ENCODE data around the gene CNTN4.
"Not testable (repeated sequence)": the region's sequence is repeated elsewhere in the genome, so short reads cannot be mapped to it uniquely, and the experiment has no call there.

The CNTN4 gene

GRCh38 chr3:2098398-2099027 lies at the start of gene CNTN4:
Gene CNTN4 (plus strand): TSS chr3:2098866.
- peak; percentile 57 for DNase-seq

GRCh38 chr3:2061360-2061759 lies 37.3 kb upstream of the CNTN4 start:
- no peak for DNase-seq

GRCh38 chr3:2071531-2071930 lies 27.1 kb upstream of the CNTN4 start:
- no peak for DNase-seq

- DNase-seq = no peak
These were observed 19.8 kb upstream of the CNTN4 start for GRCh38 chr3:2078821-2079220.

- no peak for DNase-seq
These were observed 15.7 kb upstream of the CNTN4 start for GRCh38 chr3:2082871-2083480.

- not testable (repeated sequence) for DNase-seq
These were observed 15.1 kb upstream of the CNTN4 start for GRCh38 chr3:2083558-2083957.

- DNase-seq = no peak
These were observed 8.4 kb upstream of the CNTN4 start for GRCh38 chr3:2090095-2090911.

- no peak for DNase-seq
These were observed 5.9 kb upstream of the CNTN4 start for GRCh38 chr3:2092758-2093157.

GRCh38 chr3:2094941-2095340 lies 3.7 kb upstream of the CNTN4 start:
- no peak for DNase-seq

- no peak for DNase-seq
These were observed 2.5 kb upstream of the CNTN4 start for GRCh38 chr3:2096216-2096615.

- no peak for DNase-seq
These were observed 950 bp upstream of the CNTN4 start for GRCh38 chr3:2097641-2098191.

GRCh38 chr3:2099028-2099671 lies 484 bp downstream of the CNTN4 start:
- DNase-seq = no peak

- no peak for DNase-seq
These were observed 1.1 kb downstream of the CNTN4 start for GRCh38 chr3:2099779-2100191.

- no peak for DNase-seq
These were observed 7.8 kb downstream of the CNTN4 start for GRCh38 chr3:2106438-2106837.

- no peak for DNase-seq
These were observed 12.0 kb downstream of the CNTN4 start for GRCh38 chr3:2110597-2111117.

GRCh38 chr3:2114617-2115275 lies 16.1 kb downstream of the CNTN4 start:
- DNase-seq = no peak

- DNase-seq = no peak
These were observed 32.1 kb downstream of the CNTN4 start for GRCh38 chr3:2130726-2131125.

GRCh38 chr3:2133146-2133545 lies 34.5 kb downstream of the CNTN4 start:
- no peak for DNase-seq

GRCh38 chr3:2137651-2138050 lies 39.0 kb downstream of the CNTN4 start:
- DNase-seq = no peak

- DNase-seq = no peak
These were observed 42.8 kb downstream of the CNTN4 start for GRCh38 chr3:2141482-2141881.

GRCh38 chr3:2148561-2149340 lies 50.1 kb downstream of the CNTN4 start:
- DNase-seq = no peak

- no peak for DNase-seq
These were observed 54.4 kb downstream of the CNTN4 start for GRCh38 chr3:2153053-2153452.

Measured in NCI-H2029 (cell line).